Measurements from ENCODE around the gene OPCML. TPM values are rescaled to one million over a fixed set of nuclear protein-coding genes. Genes with fewer than 3 reads are reported as not detected.

Gene OPCML
- total RNA-seq, 1 experiment from 2014 or later, result 0.94 TPM

- TF ChIP-seq CTCF (conservative IDR thresholded peaks at IDR 0.05), result no peak
- Histone ChIP-seq H3K18ac (ENCODE audit: insufficient read length, low read depth, low read length) (no peak overlapping the region), H3K56ac (ENCODE audit: insufficient read length, low read depth, low read length) (no peak overlapping the region), H2AK5ac (ENCODE audit: insufficient read length, low read length) (no peak overlapping the region), H2AFZ (ENCODE audit: low read length) (no peak overlapping the region), H3K23ac (ENCODE audit: insufficient read length, low read depth, low read length) (no peak overlapping the region), H4K8ac (replicated peaks; ENCODE audit: insufficient read length, low read depth, low read length) (no peak overlapping the region), H3K14ac (ENCODE audit: insufficient read depth, low read length) (no peak overlapping the region), H4K5ac (ENCODE audit: insufficient read length, low read depth, low read length) (no peak overlapping the region), H3K4me2 (ENCODE audit: insufficient read depth, insufficient read length, low read length) (no peak overlapping the region), H3K4me1 (ENCODE audit: insufficient read depth, low read length) (no peaks in the 10 kb centered on the region), H2BK15ac (ENCODE audit: low read depth, low read length) (no peak overlapping the region), H2BK5ac (ENCODE audit: insufficient read length, low read length) (no peak overlapping the region), H3K79me2 (ENCODE audit: insufficient read depth, low read length) (no peaks in the 10 kb centered on the region), H3T11ph (ENCODE audit: low read length) (no peak overlapping the region), H3K9ac (ENCODE audit: extremely low read depth, insufficient read length, low read length) (no peak overlapping the region), H2BK12ac (ENCODE audit: insufficient read length, low read depth, low read length) (no peak overlapping the region), H3K4ac (ENCODE audit: low read depth, low read length) (no peak overlapping the region), H3K27ac (ENCODE audit: insufficient read length, low read depth, low read length) (no peak overlapping the region), H2BK120ac (ENCODE audit: low read depth, low read length, poor library complexity, severe bottlenecking) (no peak overlapping the region), H4K91ac (ENCODE audit: insufficient read length, low read depth, low read length) (no peak overlapping the region), H4K20me1 (ENCODE audit: control insufficient read depth, insufficient read depth, insufficient read length) (no peaks in the 10 kb centered on the region), H2BK20ac (ENCODE audit: low read depth, low read length, poor library complexity, severe bottlenecking) (no peak overlapping the region), H3K79me1 (ENCODE audit: insufficient read depth, low read depth, low read length, poor library complexity, severe bottlenecking) (no peaks in the 10 kb centered on the region), H3K9me3 (ENCODE audit: control insufficient read depth, low read depth, low read length) (no peaks in the 10 kb centered on the region), H3K23me2 (ENCODE audit: insufficient read length, low read depth, low read length, poor library complexity, severe bottlenecking) (no peaks in the 10 kb centered on the region), H3K27me3 (ENCODE audit: insufficient read depth, low read length) (no peaks in the 10 kb centered on the region)
- Mint-ChIP-seq H3K9me3 (no peaks in the 10 kb centered on the region; a peak in 1 of 5 replicates), H3K4me1 (0 out of 4 replicates have a peak, but pooled peaks cover 2 to 5% of the 10 kb centered on the region in 2 experiments), H3K27me3 (ENCODE audit: low read depth) (no peaks in the 10 kb centered on the region), H3K27ac (no peak overlapping the region; a peak in 1 of 7 replicates), H3K36me3 (ENCODE audit: insufficient read depth in 1 of 3, low read depth in 3 of 3) (0 out of 7 replicates have a peak, but pooled peaks cover 0 to 3% (median 0%) of the 10 kb centered on the region in 3 experiments), H3K4me3 (no peak overlapping the region)
- no peak for DNase-seq
- no CpG with 5 or more reads among the region's 1 CpG for WGBS (ENCODE audit: extremely low coverage, insufficient read length, low lambda C conversion rate)
These were observed 1068.3 kb downstream of the OPCML start for GRCh38 chr11:132464003-132464342.

All from H9 (cell line).